Caco-2 (cell line): ENCODE measurements around the gene NEGR1. TPM values are rescaled to one million over a fixed set of nuclear protein-coding genes. Genes with fewer than 3 reads are reported as not detected.

Experiments
- BruUV-seq: library from RNA; stranded (reverse); fragments of 400-500 nt; replicated peaks from 2 replicates; lab custom pipeline; 2021; lab: Mats Ljungman, UMichigan
- CTCF ChIA-PET: fragments of 300-600 bp; sonication (Branson Sonifier 250); formaldehyde crosslinking; loops from one replicate; lab custom pipeline; 2022; ENCODE audit warnings: antibody characterized with exemption; lab: Charles Lee
- POLR2A ChIA-PET: fragments of 300-600 bp; sonication (Branson Sonifier 250); formaldehyde crosslinking; loops from one replicate; lab custom pipeline; 2022; ENCODE audit warnings: antibody characterized with exemption; lab: Charles Lee
- DNase-seq, 2 experiments: peaks; one replicate each; pipeline versions ENCODE4 v3.0.0 to v3.0.0-alpha.2; 2020 to 2022
- H3K27me3 ChIP-seq: replicated peaks from 2 replicates; pipeline ENCODE4 v1.6.0; 2011; ENCODE audit warnings: low read length; ENCODE audit not compliant: control insufficient read depth, insufficient read depth
- H3K36me3 ChIP-seq: 2 replicates; pipeline ENCODE4 v1.5.1; 2011; ENCODE audit warnings: low read length; ENCODE audit not compliant: control insufficient read depth, insufficient read depth
- H3K4me1 ChIP-seq: fragments of 250-450 bp; sonication (Bioruptor Pico); 2 replicates; pipeline ENCODE4 v1.5.1; 2020; ENCODE audit warnings: mild to moderate bottlenecking
- H3K4me3 ChIP-seq: 2 replicates; pipeline ENCODE4 v1.5.1; 2011; ENCODE audit warnings: low read depth, mild to moderate bottlenecking, control low read depth, low read length
- H3K9me3 ChIP-seq: fragments of 250-450 bp; sonication (Bioruptor Pico); 2 replicates; pipeline ENCODE4 v1.5.1; 2020; ENCODE audit warnings: mild to moderate bottlenecking, moderate library complexity
- H3K27ac Mint-ChIP-seq: one replicate; pipeline ENCODE4 v1.8.0; 2022; ENCODE audit warnings: mixed read lengths; ENCODE audit not compliant: unreplicated experiment
- H3K27me3 Mint-ChIP-seq: one replicate; pipeline ENCODE4 v1.8.0; 2022; ENCODE audit warnings: mixed read lengths; ENCODE audit not compliant: insufficient read depth, unreplicated experiment
- H3K36me3 Mint-ChIP-seq: one replicate; pipeline ENCODE4 v1.8.0; 2022; ENCODE audit warnings: mild to moderate bottlenecking, mixed read lengths; ENCODE audit not compliant: insufficient read depth, unreplicated experiment
- H3K4me1 Mint-ChIP-seq: one replicate; pipeline ENCODE4 v1.8.0; 2022; ENCODE audit warnings: low read depth, mixed read lengths; ENCODE audit not compliant: unreplicated experiment
- H3K4me3 Mint-ChIP-seq: one replicate; pipeline ENCODE4 v1.8.0; 2022; ENCODE audit warnings: mild to moderate bottlenecking, moderate library complexity, mixed read lengths; ENCODE audit not compliant: unreplicated experiment
- H3K9me3 Mint-ChIP-seq: one replicate; pipeline ENCODE4 v1.8.0; 2022; ENCODE audit warnings: mixed read lengths; ENCODE audit not compliant: unreplicated experiment
- intact Hi-C: fragments of 100-400 bp; cut with micrococcal nuclease; formaldehyde crosslinking; loops from one replicate; pipeline ENCODE4 v1.10.0; 2022; ENCODE audit not compliant: unreplicated experiment
- total RNA-seq: library from RNA; stranded (reverse); gene quantifications from 2 replicates; pipeline ENCODE4 v1.2.3, GENCODE V29; 2022
- TF ChIP-seq, protein P1 (sequence below), 2 experiments: fragments of 200-600 bp in 1 of 2; IDR thresholded peaks; 1 replicate in 1 of 2; 2 replicates in 1 of 2; pipeline versions ENCODE4 v1.5.1 to v1.8.0; 2011 to 2022; ENCODE audit warnings: antibody characterized with exemption in 1 of 2, control low read depth in 1 of 2, inconsistent platforms in 1 of 2, low read depth in 1 of 2, low read length in 1 of 2, mild to moderate bottlenecking in 1 of 2, moderate library complexity in 1 of 2; ENCODE audit not compliant: insufficient read depth in 1 of 2, severe bottlenecking in 1 of 2, unreplicated experiment in 1 of 2

The NEGR1 gene
- total RNA-seq, 1 experiment from 2014 or later: not detected

DNA sequence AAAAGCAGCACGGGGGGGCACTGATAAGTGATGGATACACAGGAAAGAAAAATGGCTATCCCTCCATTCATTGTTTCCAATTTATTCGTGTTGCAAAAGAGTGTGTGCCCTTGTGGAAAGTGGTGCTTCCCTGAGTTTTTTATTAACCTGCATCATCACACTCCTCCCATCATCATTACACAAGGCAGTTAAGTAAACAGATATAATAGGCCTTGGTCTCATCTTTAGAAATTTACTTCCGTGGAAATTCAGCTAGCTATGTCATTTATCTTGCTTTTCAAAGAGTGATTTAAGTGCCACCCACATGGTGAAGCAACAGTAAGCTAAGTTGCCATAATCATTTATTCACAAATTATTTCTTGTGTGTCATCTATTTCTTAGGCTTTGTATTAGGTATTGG lies 473.3 kb downstream of the NEGR1 start:
- Histone ChIP-seq H3K9me3 (no peaks in the 10 kb centered on the region), H3K27me3 (no peaks in the 10 kb centered on the region), H3K36me3 (no peaks in the 10 kb centered on the region), H3K4me3 (no peak overlapping the region), H3K4me1 (no peaks in the 10 kb centered on the region)
- CTCF ChIA-PET: no interaction called here
- Mint-ChIP-seq H3K27me3 (no peaks in the 10 kb centered on the region), H3K9me3 (no peaks in the 10 kb centered on the region), H3K36me3 (no peaks in the 10 kb centered on the region), H3K4me3 (no peak overlapping the region), H3K4me1 (no peaks in the 10 kb centered on the region), H3K27ac (no peak overlapping the region)
- POLR2A ChIA-PET: no interaction called here
- TF ChIP-seq, protein P1, sequence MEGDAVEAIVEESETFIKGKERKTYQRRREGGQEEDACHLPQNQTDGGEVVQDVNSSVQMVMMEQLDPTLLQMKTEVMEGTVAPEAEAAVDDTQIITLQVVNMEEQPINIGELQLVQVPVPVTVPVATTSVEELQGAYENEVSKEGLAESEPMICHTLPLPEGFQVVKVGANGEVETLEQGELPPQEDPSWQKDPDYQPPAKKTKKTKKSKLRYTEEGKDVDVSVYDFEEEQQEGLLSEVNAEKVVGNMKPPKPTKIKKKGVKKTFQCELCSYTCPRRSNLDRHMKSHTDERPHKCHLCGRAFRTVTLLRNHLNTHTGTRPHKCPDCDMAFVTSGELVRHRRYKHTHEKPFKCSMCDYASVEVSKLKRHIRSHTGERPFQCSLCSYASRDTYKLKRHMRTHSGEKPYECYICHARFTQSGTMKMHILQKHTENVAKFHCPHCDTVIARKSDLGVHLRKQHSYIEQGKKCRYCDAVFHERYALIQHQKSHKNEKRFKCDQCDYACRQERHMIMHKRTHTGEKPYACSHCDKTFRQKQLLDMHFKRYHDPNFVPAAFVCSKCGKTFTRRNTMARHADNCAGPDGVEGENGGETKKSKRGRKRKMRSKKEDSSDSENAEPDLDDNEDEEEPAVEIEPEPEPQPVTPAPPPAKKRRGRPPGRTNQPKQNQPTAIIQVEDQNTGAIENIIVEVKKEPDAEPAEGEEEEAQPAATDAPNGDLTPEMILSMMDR (IDR thresholded peaks at IDR 0.05; ENCODE audit: insufficient read depth in 1 of 2, low read depth in 1 of 2, low read length in 1 of 2, severe bottlenecking in 1 of 2, unreplicated experiment in 1 of 2): no peak
- DNase-seq: no peak
- intact Hi-C loops: no loop called here
- BruUV-seq: no TSS peak

DNA sequence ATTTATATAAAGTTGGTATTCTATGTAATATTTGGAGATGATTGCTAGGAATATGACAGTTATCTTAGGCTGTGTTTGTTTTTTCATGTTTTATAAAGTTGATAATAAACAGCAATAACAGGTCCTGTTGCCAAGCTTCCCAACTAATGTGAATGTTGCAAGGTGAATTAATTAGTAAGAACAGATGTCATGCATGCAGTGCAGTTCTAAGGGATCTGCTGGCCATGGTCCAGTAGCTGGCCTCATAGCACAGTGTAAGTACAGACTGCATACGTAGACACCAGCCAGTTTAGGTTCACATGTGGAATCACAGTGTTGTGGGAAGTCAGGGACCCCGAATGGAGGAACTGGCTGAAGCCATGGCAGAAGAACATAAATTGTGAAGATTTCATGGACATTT lies 478.2 kb downstream of the NEGR1 start:
- Mint-ChIP-seq H3K27ac (no peak overlapping the region), H3K27me3 (no peaks in the 10 kb centered on the region), H3K4me1 (no peaks in the 10 kb centered on the region), H3K9me3 (no peaks in the 10 kb centered on the region), H3K4me3 (no peak overlapping the region), H3K36me3 (no peaks in the 10 kb centered on the region)
- H3K9me3 ChIP-seq: no peaks in the 10 kb centered on the region
- ChIA-PET POLR2A (no interaction called here), CTCF (no interaction called here)
- H3K36me3 ChIP-seq: no peaks in the 10 kb centered on the region
- TF ChIP-seq, protein P1 (IDR thresholded peaks at IDR 0.05; ENCODE audit: insufficient read depth in 1 of 2, low read depth in 1 of 2, low read length in 1 of 2, severe bottlenecking in 1 of 2, unreplicated experiment in 1 of 2): no peak
- intact Hi-C loops: no loop called here
- no TSS peak for BruUV-seq
- H3K4me1 ChIP-seq: no peaks in the 10 kb centered on the region
- H3K4me3 ChIP-seq: no peak overlapping the region
- no peak for DNase-seq
- no peaks in the 10 kb centered on the region for H3K27me3 ChIP-seq

GRCh38 chr1:71796006-71796405 lies 486.3 kb downstream of the NEGR1 start:
- Histone ChIP-seq H3K9me3 (no peaks in the 10 kb centered on the region), H3K36me3 (no peaks in the 10 kb centered on the region), H3K4me3 (no peak overlapping the region), H3K27me3 (no peaks in the 10 kb centered on the region), H3K4me1 (no peaks in the 10 kb centered on the region)
- intact Hi-C loops: no loop called here
- TF ChIP-seq, protein P1 (IDR thresholded peaks at IDR 0.05; ENCODE audit: insufficient read depth in 1 of 2, low read depth in 1 of 2, low read length in 1 of 2, severe bottlenecking in 1 of 2, unreplicated experiment in 1 of 2): no peak
- BruUV-seq: no TSS peak
- Mint-ChIP-seq H3K27me3 (no peaks in the 10 kb centered on the region), H3K4me3 (no peak overlapping the region), H3K36me3 (no peaks in the 10 kb centered on the region), H3K4me1 (no peaks in the 10 kb centered on the region), H3K9me3 (no peaks in the 10 kb centered on the region), H3K27ac (no peak overlapping the region)
- ChIA-PET POLR2A (no interaction called here), CTCF (no interaction called here)
- DNase-seq: no peak
